ENCODE results near the gene JSRP1.

JSRP1 gene

GRCh38 chr19:2221918-2222317, 34.3 kb downstream of the JSRP1 start:
- Histone ChIP-seq H3K79me2 (ENCODE audit: insufficient read depth, low read depth) (no peaks in the 10 kb centered on the region), H3K9ac (no peak overlapping the region), H3K4me3 (IDR thresholded peaks at IDR 0.05; ENCODE audit: insufficient read depth, low read depth, low read length) (no peak overlapping the region), H3K4me2 (no peak overlapping the region), H3K27ac (no peak overlapping the region), H3K27me3 (ENCODE audit: insufficient read depth, low read depth) (no peaks in the 10 kb centered on the region), H3K36me3 (ENCODE audit: insufficient read depth) (no peaks in the 10 kb centered on the region), H2AFZ (ENCODE audit: low read depth) (no peak overlapping the region), H4K20me1 (ENCODE audit: insufficient read depth) (no peaks in the 10 kb centered on the region), H3K4me1 (ENCODE audit: low read depth, poor library complexity, severe bottlenecking) (peaks cover 2% of the 10 kb centered on the region)
- TF ChIP-seq CTCF (conservative IDR thresholded peaks at IDR 0.05; ENCODE audit: low read depth, low read length) = no peak

- no peak overlapping the region for H3K4me3 ChIP-seq (IDR thresholded peaks at IDR 0.05; ENCODE audit: insufficient read depth, low read depth, low read length)
- H2AFZ ChIP-seq (ENCODE audit: low read depth) = no peak overlapping the region
- no peaks in the 10 kb centered on the region for H4K20me1 ChIP-seq (ENCODE audit: insufficient read depth)
- no peak for TF ChIP-seq CTCF (conservative IDR thresholded peaks at IDR 0.05; ENCODE audit: low read depth, low read length)
- no peak overlapping the region for H3K9ac ChIP-seq
- no peaks in the 10 kb centered on the region for H3K36me3 ChIP-seq (ENCODE audit: insufficient read depth)
- H3K27me3 ChIP-seq (ENCODE audit: insufficient read depth, low read depth) = no peaks in the 10 kb centered on the region
- H3K4me1 ChIP-seq (ENCODE audit: low read depth, poor library complexity, severe bottlenecking) = no peaks in the 10 kb centered on the region
- H3K79me2 ChIP-seq (ENCODE audit: insufficient read depth, low read depth) = no peaks in the 10 kb centered on the region
- no peak overlapping the region for H3K4me2 ChIP-seq
- H3K27ac ChIP-seq = no peak overlapping the region
Measured at GRCh38 chr19:2221250-2221831, 34.9 kb downstream of the JSRP1 start.

GRCh38 chr19:2219726-2220125, 36.5 kb downstream of the JSRP1 start:
- Histone ChIP-seq H3K79me2 (ENCODE audit: insufficient read depth, low read depth) (no peaks in the 10 kb centered on the region), H3K9ac (no peak overlapping the region), H3K4me1 (ENCODE audit: low read depth, poor library complexity, severe bottlenecking) (no peaks in the 10 kb centered on the region), H3K36me3 (ENCODE audit: insufficient read depth) (no peaks in the 10 kb centered on the region), H2AFZ (ENCODE audit: low read depth) (no peak overlapping the region), H4K20me1 (ENCODE audit: insufficient read depth) (no peaks in the 10 kb centered on the region), H3K4me3 (IDR thresholded peaks at IDR 0.05; ENCODE audit: insufficient read depth, low read depth, low read length) (no peak overlapping the region), H3K27me3 (ENCODE audit: insufficient read depth, low read depth) (no peaks in the 10 kb centered on the region), H3K4me2 (no peak overlapping the region), H3K27ac (no peak overlapping the region)
- TF ChIP-seq CTCF (conservative IDR thresholded peaks at IDR 0.05; ENCODE audit: low read depth, low read length) = no peak

GRCh38 chr19:2217591-2217990, 38.6 kb downstream of the JSRP1 start:
- Histone ChIP-seq H3K27ac (no peak overlapping the region), H3K27me3 (ENCODE audit: insufficient read depth, low read depth) (no peaks in the 10 kb centered on the region), H3K9ac (no peak overlapping the region), H3K79me2 (ENCODE audit: insufficient read depth, low read depth) (no peaks in the 10 kb centered on the region), H3K4me2 (no peak overlapping the region), H3K4me1 (ENCODE audit: low read depth, poor library complexity, severe bottlenecking) (no peaks in the 10 kb centered on the region), H4K20me1 (ENCODE audit: insufficient read depth) (no peaks in the 10 kb centered on the region), H3K36me3 (ENCODE audit: insufficient read depth) (no peaks in the 10 kb centered on the region), H2AFZ (ENCODE audit: low read depth) (no peak overlapping the region), H3K4me3 (IDR thresholded peaks at IDR 0.05; ENCODE audit: insufficient read depth, low read depth, low read length) (no peak overlapping the region)
- TF ChIP-seq CTCF (conservative IDR thresholded peaks at IDR 0.05; ENCODE audit: low read depth, low read length) = no peak
